Measurements from ENCODE around the gene ITGB7. TPM values are rescaled to one million over a fixed set of nuclear protein-coding genes. Genes with fewer than 3 reads are reported as not detected.
A peak's percentile ranks its signal among the peaks of the same experiment; 100 is the strongest.
"Not testable (repeated sequence)": the region's sequence is repeated elsewhere in the genome, so short reads cannot be mapped to it uniquely, and the experiment has no call there.

ITGB7 gene
- total RNA-seq, 1 donor from 2014 or later: 0.76 TPM

DNA sequence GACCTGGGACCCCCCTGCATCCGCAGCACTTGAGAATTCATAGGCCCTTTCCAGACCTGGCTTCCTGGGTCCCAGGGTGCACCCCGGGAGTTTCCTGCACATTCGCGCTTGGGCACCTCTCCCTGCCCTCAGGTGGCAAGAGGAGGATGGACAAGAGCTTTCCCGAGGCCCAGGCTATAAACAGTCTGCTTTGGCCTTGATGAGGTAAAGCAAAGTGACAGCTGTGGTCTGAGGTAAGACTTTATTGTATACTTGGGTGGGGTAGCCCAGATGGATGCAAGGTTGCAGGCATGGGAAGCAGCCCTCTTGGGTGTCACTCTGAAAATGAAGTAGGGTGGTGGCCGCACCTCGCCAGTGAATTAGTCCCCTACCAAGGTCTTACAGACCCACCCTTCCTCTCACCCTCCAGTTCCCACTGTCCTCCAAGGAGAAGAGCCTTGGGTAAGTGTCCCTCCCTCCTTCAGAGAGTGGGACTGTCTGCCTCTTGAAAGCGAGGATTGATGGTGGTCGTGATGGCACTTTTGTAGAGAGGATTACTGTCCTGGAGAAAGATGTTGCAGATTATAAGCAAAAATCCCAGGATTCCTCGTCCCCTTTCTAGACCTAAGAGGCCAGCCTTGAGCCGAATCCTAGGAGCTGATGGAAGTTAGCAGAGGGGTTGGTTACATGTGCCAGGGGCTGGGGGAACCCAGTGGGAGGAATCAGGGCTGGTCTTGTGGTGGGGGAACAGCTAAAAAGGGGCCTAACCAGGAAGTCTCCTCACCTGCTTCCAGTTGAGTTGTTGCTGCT, 15.8 kb downstream of the ITGB7 start:
- no peak for ATAC-seq
- intact Hi-C loops (cut with DNase I): no loop called here
- no peak for DNase-seq (ENCODE audit: missing footprints)

DNA sequence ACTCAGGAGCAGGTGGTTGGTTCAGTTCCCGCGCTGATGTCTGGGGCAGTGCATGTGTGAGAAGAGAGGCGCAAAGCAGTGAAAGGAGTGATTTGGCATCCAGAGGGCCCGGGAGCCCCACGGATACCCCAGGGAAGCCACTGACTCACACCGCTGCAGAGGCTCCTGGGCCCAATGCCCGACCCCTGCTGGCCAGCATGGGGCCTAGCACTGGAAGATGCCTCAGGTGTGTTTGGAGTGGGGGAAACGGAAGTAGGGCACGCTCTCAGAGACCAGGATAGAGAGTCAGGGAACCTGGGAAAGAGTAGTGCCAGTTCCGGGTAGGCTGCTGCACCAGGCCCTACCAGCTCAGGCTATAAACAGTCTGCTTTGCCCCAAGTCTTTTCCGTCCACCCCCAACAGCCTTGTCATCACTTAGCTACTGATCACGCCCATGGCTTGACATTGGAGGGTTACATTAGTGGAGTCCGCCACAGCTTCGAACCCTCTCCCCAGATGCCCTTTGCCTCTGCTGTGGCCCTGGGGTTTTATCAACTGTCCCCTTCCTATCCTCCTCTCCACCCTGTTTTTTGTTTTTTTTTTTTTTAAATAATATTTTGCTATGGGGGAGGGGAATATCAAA, 16.8 kb downstream of the ITGB7 start:
- peak; percentile 82 for DNase-seq (ENCODE audit: missing footprints)
- peak; percentile 86 for ATAC-seq
- intact Hi-C loops (cut with DNase I): no loop called here

DNA sequence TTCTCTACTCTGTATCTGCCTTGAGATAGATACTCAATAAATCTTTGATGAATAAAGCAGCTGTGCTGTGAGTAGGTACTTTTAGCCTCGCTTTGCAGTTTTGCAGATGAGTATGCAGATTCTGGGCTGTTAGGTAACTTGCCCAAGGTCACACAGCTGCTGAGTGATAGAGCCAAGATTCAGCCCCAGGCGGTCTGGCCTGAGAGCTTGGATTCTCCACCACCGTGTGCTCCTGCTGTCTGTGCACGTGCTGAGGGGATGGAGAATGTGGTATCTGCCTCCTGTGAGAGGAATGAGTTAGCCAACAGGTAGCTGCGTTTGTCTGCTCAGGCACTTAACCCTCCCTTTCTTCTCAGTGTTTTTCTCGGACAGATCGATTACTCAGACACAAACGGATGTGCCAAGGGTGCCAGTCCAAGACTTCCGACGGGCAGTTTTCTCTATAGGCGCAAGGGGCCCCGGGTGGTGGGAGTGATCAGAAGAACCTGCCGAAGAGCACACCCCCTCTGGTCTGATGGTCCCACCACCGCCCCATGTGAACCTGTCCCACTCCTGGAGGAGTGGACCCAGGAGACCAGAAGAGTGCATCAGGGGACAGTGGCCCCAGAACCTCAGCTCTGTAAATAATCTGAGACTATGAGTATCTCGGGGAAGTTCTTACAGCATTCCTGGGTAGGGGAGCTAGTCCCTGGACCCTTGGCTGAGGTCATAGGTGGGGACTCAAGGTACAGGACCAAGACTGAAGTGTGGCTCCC, 19.7 kb downstream of the ITGB7 start:
- ATAC-seq (no peak), DNase-seq (ENCODE audit: missing footprints) (no peak)
- intact Hi-C loops (cut with DNase I): no loop called here

DNA sequence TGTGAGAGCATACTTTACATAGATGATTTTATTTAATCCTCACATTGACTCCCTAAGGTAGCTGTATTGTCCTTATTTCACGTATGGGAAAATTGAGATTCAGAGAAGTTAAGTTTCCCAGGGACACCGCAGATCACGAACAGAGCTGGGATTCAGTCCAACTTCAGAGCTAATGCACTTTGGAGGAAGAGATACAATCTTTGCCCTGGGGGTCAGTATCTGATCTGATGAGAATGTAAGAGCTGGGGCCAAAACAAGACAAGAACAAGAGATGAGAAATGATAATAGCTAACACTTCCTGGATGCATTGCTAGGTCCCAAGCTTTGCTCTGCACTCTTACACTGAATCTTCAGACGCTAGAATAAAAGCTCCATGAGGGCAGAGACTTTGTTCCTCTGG, 20.3 kb downstream of the ITGB7 start:
- no peak for ATAC-seq
- no peak for DNase-seq (ENCODE audit: missing footprints)
- intact Hi-C loops (cut with DNase I): no loop called here

DNA sequence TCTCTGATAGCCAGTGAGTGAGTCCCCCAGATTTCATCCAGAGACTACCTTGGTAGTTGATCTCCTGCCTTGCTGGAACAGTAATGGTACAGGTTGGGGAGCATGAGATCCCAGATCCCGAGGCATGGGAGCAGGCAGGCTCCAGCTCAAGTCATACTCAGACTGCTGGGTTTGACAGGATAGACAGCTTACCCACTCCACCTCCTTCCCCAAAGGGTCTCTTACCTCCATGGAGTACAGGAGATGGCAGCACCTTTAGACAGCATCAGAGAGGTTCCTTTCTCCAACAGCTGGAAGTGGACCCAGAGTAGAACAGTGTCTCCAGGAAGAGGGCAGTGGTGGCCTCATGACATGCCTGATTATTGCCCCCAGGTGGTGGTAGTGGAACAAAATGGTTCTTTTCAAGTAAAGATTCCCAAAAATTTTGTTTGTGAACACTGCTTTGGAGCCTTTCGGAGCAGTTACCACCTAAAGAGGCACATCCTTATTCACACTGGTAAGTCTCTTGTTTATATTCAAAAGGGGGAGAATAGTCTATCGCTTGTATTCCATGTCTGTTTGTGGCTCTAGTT, 21.4 kb downstream of the ITGB7 start:
- intact Hi-C loops (cut with DNase I): no loop called here
- DNase-seq (ENCODE audit: missing footprints) (no peak), ATAC-seq (no peak)

DNA sequence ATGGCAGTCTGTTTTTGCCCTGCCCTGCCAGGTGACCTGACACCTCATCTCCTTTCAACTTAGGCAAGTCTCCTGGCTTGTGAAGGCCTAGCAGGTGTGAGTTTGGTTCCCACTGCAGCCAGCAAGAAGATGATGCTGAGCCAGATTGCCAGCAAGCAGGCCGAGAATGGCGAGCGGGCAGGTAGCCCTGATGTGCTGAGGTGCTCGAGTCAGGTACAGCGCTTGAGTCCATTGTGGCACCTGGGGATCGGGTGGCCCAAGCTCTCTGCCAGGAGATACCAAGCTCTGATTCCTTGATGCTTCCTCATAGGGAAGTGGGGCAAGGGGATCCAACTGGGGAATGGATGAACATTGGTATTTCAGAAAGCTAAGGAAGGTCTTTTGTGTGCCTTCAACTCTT, 22.2 kb downstream of the ITGB7 start:
- intact Hi-C loops (cut with DNase I): loop anchor here (5.0 kb wide), 1 partner anchor 113 kb away; no protein-coding TSS in a partner anchor
- ATAC-seq: no peak

DNA sequence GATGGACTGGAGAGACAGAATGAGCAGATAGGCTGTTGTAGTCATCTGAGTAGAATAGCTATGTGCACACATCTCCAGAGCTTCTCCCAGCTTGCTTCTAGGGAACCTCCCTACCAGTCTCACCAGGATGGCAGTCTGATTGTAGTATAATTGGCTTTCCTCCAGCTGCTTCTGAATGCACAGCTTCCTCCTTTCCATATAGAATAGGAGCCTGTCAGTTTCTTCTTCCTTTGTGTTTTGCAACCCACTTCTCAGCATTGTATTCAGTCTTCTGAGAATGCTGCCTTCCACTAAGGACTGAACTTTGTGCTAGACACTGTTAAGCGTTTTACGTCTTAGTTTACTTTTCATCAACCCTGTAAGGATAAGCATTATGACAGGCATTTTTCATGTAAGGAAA, 24.1 kb downstream of the ITGB7 start:
- intact Hi-C loops (cut with DNase I): loop anchor here (5.0 kb wide), 1 partner anchor 111 kb away; no protein-coding TSS in a partner anchor
- DNase-seq (ENCODE audit: missing footprints) (no peak), ATAC-seq (no peak)

More for the DNA sequence above, 22.2 kb downstream of the ITGB7 start:
- no peak for DNase-seq (ENCODE audit: missing footprints)

DNA sequence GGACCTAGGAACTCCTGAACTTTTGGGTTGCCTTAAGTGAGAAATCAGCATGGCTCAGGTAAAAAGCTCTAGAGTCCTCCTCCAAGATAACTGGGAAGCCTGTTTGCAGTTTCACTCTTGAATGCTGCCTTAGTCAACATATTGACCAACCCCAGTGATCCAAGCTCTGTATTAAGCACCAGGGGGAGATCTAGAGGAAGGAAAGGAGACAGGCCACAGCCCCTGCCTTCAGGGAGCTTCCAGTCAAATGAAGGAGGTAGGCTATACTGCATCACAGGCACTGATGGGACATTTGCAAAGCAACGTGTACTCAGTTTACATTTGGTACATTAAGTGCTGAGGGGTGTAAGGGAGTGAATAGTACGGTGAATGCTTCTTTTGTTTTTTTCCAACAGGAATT, 25.1 kb downstream of the ITGB7 start:
- no peak for ATAC-seq
- intact Hi-C loops (cut with DNase I): loop anchor here (1.0 to 5.0 kb wide), 2 partner anchors 83 to 110 kb away; no protein-coding TSS in a partner anchor
- DNase-seq (ENCODE audit: missing footprints): no peak

DNA sequence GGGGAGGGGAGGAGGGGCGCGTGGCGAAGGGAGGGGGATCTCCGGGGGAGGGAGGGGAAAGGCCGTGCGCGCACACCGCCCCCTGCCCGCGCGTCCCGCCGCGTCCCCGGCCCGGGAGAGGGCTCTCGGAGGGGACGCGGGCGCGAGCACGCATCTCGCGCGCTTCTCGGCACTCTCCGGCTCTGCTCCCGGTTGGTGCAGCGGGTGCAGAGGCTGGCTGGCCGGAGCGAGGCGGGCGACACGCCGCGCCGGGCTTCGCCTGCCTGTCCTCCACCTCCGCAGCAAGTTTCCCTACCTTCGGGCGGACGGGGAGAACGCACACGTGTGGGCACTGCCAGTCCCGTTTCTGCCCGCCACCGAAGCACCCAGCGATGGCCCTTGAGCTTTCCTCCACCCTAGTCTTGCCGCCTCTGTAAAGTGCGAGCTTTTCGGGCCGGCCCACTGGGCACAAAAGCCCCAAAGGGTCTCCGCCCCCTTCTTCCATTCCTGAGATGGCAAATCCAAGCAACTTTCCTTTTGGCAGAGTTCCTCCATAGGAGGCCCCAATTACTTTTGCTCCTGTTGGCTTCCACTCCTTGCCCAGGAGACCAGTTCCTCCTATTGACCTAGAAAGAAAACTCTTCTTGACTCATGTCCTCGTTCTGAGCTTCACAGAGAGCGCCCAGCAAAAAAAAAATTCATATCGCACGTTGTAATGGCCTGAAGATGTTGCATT, 26.0 kb downstream of the ITGB7 start:
- peak; percentile 83 for DNase-seq (ENCODE audit: missing footprints)
- intact Hi-C loops (cut with DNase I): loop anchor here (1.0 to 5.0 kb wide), 2 partner anchors 82 to 109 kb away; no protein-coding TSS in a partner anchor
- peak; percentile 82 for ATAC-seq

DNA sequence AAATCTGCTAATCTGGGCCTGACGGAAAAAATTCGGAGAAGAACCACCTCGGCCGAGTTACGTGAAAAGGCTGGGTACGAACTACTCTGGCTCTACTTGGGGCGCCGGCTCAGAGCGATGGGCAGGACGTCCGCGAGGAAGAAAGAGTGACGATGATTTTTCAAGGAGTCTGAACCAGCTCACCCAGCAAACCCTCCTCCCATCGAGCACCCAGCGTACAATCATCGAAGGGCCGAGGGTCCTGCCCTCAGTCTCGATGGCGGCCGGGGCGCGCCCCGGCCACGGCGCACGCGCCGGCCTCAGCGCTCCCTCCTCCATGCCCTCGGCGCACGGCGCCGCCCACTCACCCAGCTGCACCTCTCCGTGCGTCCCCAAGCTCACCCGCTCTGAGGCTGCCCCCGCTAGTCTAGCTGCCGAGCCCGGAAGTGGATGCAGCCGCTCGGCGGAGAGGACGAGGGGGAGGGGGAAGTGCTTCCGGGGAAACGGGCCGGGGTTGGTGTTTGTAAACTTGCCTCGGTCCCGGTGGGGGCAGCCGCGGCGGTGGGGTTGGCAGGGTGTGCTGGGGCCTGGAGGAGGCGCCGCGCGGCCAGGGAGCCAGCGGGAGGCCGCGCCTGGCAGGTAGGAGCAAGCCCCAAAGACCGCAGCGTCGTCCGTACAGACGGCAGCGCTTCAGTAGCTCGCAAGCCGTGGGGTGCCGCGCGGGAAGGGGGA, 26.7 kb downstream of the ITGB7 start, which contains the start of the genes CSAD and ZNF740:
Gene CSAD (minus strand): TSS at position 706 of the 711 bp plus-strand sequence. CDS start 7,455 bp downstream, outside the sequence.
Gene ZNF740 (plus strand): TSS at position 503 of the 711 bp plus-strand sequence. CDS start 1,262 bp downstream, outside the sequence.
- peak; percentile 100 for ATAC-seq
- peak; percentile 99 for DNase-seq (ENCODE audit: missing footprints)
- intact Hi-C loops (cut with DNase I): loop anchor here (5.0 kb wide), 1 partner anchor 108 kb away; no protein-coding TSS in a partner anchor

DNA sequence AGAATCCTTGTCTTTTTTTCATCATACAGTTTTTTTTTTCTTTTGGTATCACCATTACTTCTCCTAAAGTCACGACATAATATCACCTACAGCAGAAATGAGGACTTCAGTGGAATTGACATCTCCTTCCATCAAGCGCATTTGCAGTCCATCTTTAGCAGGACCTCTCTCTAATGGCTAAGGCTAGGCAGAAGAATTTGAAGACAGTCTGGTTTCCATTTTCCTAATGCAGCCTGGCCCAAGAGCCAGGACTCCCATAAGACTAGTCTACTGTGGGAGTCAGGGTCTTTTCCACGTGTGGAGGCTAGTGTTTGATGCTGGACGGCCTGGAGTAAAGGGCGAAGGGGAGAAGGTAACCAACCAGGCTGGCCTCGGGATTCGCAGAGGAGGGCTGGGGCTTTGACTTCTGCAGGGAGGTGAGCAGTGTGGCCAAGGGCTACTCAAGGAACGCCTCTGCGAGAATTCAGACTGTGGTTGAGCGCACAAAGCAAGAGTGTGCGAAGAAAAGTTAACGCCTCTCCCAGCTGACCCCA, 27.3 kb downstream of the ITGB7 start:
- ATAC-seq (peak; percentile 20), DNase-seq (ENCODE audit: missing footprints) (no peak)
- intact Hi-C loops (cut with DNase I): loop anchor here (5.0 kb wide), 1 partner anchor 107 kb away; no protein-coding TSS in a partner anchor

DNA sequence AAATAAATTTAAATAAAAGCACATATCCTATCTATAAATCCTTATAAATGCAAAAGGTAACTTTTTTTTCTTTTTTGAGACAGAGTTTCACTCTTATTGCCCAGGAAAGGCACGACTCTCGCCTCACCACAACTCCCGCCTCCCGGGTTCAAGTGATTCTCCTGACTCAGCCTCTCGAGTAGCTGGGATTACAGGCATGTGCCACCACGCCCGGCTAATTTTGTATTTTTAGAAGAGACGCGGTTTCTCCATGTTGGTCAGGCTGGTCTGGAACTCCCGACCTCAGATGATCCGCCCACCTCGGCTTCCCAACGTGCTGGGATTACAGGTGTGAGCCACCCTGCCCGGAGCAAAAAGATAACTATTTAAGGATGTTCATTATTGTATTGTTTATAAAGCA, 28.2 kb downstream of the ITGB7 start:
- DNase-seq (ENCODE audit: missing footprints); intact Hi-C loops (cut with DNase I); ATAC-seq: not testable (repeated sequence)

DNA sequence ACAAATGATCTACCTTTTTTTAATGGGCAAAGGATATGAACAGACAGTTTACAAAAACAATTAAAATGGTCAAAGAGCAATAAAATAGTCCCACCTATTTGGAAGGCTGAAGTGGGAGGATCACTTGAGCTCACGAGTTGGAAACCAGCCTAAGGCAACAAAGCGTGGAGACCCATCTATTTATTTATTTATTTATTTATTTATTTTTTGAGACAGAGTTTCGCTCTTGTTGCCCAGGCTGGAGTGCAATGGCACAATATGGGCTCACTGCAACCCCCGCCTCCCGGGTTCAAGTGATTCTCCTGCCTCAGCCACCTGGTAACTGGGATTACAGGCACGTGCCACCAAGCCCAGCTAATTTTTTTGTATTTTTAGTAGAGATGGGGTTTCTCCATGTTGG, 29.6 kb downstream of the ITGB7 start:
- intact Hi-C loops (cut with DNase I): not testable (repeated sequence)

DNA sequence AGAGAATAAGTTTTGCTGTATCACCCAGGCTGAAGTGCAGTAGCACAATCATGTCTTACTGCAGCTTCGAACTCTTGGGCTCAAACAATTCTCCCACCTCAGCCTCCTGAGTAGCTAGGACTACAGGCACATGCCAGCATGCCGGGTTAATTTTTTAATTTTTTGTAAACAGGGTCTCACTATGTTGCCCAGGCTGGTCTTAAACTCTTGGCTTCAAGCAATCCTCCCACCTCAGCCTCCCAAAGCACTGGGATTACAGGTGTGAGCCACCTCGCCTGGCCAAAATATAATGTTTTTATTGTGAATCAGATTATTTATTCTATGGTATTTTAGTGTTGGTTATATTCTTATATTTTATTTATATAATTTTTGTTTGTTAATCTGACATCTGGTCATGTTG, 30.3 kb downstream of the ITGB7 start:
- intact Hi-C loops (cut with DNase I): no loop called here
- DNase-seq (ENCODE audit: missing footprints) (no peak), ATAC-seq (no peak)

More for the DNA sequence above, 29.6 kb downstream of the ITGB7 start:
- not testable (repeated sequence) for DNase-seq (ENCODE audit: missing footprints); ATAC-seq

DNA sequence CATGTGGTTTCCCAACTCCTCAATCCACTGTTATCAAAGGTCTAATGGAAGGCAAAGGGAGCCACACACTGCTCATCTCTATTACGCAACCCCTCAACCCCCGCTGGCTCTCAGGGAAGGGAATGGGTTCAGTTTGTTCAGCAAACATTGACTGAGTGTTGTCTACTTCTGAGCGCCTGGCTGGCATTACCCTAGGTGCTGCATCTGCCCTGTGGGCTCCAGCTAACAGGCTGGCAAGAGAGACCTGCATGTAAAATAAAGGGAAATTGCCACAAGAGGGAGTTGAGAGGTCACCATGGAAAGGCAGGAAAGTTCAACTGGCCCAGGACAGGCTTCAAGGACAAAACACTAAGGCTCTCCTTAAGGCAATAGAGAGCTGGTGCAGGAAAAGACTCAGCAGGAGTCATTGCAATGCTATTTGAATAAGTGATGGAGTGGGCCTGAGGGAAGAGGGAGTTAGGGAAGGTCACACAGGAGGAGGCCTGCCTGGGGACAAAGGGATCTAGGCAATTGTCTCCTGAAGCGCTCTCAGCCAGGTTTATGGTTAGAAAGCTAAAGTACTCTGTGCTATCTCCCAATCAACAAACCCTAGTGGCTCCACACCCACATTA, 32.1 kb downstream of the ITGB7 start:
- DNase-seq (ENCODE audit: missing footprints) (no peak), ATAC-seq (no peak)

DNA sequence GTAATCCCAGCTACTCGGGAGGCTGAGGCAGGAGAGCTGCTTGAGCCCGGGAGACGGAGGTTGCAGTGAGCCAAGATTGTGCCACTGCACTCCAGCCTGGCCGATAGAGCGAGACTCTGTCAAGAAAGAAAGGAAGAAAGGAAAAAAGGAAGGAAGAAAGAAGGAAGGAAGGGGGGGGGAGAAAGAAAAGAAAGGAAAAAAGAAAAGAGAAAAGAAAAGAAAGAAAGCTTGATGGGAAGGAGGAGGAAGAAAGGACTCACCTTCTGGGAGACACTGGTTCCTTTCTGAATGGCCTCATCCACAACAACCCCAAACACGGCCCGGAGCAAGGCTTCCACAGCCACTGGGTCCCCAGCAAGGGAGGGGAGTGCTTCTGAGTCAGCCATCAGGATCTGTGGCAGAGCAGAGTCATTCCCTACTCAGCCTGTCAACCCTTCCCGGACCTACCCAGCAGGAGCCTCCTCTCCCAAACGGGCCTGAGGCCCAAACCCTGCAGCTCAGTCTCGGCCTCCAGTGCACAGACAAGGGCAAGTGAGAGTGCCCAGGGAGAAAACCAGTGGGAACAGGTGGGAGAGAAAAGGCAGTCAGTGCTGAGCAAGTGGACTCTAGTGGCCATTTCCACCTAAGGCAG, 33.9 kb downstream of the ITGB7 start:
- no peak for DNase-seq (ENCODE audit: missing footprints)
- ATAC-seq: no peak
- intact Hi-C loops (cut with DNase I): no loop called here

More for the DNA sequence above, 32.1 kb downstream of the ITGB7 start:
- intact Hi-C loops (cut with DNase I): no loop called here
